Measurements from ENCODE around the gene RPS14. TPM values are rescaled to one million over a fixed set of nuclear protein-coding genes. Genes with fewer than 3 reads are reported as not detected.

The RPS14 gene
- total RNA-seq, 1 experiment from 2014 or later, result 4,447 TPM

DNA sequence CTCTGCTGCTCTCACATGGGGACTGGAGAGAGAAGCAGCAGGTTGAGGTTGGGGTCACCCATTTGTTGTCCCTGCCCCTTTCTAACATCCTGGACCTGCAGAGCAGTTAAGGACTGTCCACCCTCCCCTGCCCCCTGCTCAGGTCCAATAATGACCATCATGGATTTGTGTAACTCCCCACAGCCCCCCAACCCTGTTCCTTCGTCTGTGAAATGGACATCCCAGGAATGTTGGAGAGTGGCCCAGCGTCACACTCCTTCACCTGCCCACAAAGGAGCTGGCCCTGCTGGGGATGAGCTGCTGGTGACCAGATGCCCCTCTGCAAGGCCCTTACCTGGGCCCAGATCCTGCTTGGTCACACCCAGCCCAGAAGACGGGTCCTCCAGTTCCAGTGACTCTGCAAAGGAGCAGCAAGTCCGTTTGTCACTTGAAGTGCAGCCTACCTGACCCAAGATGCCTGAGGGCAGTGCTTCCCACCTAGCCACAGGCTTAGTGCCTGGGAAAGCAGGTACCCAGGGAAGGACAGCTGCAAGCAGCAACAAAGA lies 47.2 kb downstream of the RPS14 start:
- no peak for DNase-seq (ENCODE audit: extremely low read depth, low read depth)

DNA sequence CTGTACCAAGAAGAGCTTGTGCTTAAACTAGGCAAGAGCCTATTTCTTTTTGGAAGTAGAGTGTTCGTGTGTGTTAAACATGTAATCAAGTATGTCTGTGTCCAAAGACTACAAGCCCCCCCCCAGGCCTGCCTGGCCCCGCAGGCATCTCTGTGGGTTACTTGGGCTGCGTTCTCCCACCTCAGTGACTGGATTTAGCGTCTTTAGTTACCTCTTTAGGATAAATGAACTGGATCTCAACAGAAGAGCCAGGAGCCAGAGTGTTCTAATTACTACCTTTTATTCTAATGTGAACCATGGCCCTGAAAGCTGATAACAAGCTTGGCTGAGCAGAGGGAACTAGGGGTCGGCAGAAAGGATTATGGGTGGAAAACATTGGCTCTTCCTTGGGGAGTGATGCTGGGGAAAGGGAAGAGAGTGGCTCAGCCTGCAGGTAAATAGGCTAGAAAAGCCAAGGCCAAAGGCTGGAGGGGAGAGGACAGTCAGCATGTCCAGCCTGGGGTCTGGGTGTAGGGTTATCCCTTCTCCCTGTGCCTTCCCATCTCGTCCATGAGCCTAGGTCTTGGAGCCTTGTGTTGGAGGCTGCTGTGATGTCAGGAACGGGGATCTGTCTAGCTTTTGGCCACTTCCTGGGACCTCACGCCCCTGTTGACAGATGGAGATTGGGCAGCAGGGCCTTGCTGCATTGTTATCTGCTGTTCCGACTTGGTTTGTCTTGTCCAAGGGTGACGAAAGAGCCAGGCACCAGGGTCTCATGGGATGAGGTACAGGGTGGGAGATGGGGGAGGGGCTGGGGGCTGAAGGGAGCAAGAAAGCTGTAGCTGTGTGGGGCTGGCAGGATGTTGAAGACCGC lies 47.9 kb downstream of the RPS14 start:
- no peak for DNase-seq (ENCODE audit: extremely low read depth, low read depth)

DNA sequence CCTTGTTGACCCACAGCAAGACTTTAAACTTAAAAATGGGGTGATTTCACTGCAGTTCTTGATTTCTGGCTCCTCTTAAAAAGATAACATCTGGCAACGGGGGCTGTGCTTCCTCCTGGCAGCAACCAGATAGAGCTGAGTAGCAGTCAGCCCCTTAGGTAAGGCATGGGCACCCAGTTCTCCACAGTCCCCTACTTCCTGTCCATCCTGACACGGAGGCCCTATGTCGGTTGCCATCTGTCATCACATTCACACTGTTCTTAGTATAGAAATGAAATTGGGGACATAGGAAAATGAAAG lies 48.5 kb downstream of the RPS14 start:
- DNase-seq (ENCODE audit: extremely low read depth, low read depth), result no peak

DNA sequence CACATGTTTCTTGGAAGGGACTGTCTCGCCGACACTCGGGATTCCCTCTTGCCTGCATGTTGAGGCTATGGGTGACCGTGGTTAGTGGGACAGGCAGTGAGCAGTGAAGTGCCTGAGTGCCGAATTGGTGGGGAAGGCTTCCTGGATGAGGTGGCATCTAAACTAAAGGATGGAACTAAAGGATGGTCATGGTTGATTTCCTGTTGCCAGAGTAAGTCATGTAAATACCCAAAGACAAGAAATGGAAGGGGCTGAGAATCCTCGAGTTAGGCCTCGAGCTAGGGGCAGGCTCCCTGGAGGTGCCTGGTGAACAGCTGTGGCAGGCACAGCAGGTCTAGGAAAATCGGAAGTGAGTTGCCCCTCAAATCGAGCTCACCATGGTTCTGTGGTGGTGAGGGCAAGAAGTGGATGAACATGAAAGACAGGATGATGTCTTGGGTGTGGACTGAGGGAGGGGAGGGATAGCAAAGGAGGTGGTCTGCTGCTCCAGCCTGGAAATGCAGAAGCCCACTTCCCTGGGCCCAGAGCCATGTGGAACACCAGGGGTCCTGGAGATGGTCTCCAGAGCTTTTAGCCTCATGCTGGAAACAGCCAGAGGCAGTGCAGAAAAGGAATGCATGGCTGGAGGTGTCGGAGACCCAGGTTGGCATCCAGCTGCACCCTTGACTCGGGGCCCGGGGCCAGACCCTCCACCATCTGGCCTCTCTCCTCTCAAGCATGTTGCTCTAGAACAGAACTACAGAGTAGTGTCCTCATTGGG lies 49.0 kb downstream of the RPS14 start:
- no peak for DNase-seq (ENCODE audit: extremely low read depth, low read depth)

DNA sequence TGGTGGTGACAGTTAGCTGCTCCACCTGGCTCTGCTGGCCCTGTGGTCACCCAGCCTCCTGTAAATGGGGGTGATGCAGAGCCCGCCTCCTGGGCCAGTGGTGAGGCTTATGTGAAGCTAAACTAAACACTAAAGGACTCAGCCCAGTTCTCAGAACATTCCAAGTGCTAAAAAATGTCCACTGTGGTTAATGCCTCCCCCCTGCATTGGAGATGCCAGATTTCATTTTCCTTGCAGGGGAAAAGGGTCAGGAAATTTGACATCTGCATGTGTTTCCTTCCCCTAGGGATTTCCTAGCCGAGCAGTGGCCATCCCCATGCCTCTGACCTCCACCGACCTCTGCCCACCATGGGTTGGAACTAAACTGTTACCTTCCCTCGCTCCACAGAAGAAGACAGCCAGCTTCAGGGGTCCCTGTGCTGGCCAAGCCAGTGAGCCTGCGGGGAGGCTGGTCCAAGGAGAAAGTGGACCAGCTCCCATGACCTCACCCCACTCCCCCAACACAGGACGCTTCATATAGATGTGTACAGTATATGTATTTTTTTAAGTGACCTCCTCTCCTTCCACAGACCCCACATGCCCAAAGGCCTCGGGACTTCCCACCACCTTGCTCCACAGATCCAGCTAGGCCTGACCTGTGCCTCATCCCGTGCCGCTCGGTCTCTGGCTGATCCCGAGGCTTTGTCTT lies 49.9 kb downstream of the RPS14 start:
- DNase-seq (ENCODE audit: extremely low read depth, low read depth), result no peak

DNA sequence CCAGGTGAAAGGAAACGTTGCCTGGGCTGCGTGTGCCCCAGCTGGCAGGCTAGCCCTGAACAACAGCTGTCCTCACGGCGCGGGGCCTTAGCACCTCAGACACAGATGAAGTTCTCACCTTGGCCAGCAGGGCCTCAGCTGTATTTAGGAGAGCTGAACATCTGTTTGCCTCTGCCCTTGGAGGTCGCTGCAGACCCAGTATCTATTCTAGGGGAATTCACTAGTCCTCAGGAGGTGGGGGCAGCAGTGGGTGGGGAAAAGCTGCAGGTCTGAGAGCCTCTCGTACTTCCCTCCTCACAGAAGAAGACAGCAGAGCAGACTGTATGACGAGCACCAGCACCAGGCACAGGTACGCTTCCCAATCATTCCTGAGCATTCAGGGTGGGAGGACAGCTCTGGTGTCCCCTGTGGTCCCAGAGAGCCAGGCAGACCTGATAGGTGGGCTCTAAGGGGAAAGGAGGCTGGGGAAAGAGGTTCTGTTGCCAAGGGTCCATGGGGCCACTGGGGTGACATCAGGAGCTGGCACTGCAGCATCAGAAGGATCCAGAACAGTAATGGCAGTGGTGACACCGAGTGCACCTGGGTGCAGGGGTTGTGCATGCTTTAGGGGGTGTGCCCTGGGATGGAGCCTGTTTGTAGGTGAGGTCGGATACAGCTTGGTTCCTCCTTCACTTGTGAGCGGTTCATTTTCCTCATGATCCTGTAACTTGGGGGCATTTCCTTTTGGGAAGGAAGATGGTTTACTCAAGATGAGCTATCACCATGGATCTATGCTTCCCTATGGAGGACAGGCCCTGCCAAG lies 50.6 kb downstream of the RPS14 start:
- DNase-seq (ENCODE audit: extremely low read depth, low read depth), result no peak

DNA sequence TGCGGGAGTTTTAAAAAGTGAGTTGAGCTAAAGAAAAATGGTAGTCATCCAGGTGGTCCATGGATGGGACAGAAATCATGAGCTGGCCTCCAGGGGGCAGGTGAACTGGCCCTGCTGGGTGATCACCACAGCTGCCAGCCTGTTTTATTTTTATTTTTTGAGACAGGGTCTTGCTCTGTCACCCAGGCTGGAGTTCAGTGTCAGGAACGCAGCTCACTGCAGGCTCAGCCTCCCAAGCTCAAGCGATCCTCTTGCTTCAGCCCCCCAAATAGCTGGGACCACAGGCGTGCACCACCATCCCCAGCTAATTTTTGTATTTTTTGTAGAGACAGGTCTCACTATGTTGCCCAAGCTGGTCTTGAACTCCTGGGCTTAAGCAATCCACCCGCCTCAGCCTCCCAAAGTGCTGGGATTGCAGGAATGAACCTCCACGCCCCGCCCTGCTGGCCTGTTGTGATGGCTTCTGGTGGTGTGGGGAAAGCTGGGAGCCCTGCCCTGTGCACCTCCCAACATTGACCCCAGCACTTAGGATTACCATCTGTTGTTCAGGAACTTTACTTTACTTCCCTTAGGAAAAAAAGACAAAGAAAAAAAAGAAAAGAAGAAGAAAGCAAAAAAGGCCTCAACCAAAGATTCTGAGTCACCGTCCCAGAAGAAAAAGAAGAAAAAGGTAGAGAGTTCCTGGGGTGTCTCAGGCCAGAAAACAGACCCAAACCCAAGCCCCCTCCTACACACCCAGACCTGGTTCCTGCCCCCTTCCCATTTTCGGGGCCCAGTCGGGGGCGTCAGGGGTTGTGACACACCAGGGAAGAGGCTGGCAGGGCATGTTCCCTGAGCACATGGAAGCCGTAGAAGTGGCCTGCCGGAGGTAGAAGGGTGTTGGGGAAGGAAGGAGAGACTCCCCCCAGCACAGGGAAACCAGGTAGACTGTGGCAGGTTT lies 51.5 kb downstream of the RPS14 start:
- no peak for DNase-seq (ENCODE audit: extremely low read depth, low read depth)

DNA sequence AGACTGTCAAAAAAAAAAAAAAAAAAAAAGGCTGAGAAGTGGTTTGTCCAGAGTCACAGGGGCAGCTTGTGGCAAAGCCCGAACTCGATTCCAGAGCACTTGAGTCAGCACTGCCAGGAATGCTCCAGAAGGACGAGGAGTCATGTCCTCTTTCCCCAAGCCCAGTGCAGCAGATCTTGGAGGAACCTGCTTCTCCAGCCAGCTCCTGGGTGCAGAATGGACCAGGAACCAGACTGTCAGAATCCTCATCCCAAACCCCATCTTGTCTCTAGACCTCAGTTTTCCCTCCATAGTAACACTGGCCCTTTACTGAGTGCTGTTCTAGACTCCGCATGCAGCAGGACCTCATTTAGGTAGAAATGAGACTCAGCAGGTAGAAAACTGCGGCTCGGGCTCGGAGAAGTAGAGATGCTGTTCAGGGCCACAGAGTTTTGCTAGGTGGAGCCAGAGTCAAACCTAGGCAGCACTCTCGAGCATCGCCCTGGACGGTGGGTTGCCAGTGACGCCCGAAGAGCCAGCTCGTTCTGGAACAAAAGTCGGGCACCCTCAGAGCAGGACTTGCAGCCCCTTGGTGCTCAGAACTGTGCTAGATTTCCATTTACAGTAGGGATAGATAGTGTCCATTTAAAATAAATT lies 52.3 kb downstream of the RPS14 start:
- no peak for DNase-seq (ENCODE audit: extremely low read depth, low read depth)

DNA sequence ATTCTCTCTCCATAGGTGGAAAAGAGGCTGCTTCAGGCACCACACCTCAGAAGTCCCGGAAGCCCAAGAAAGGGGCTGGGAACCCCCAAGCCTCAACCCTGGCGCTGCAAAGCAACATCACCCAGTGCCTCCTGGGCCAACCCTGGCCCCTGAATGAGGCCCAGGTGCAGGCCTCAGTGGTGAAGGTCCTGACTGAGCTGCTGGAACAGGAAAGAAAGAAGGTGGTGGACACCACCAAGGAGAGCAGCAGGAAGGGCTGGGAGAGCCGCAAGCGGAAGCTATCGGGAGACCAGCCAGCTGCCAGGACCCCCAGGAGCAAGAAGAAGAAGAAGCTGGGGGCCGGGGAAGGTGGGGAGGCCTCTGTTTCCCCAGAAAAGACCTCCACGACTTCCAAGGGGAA lies 53.3 kb downstream of the RPS14 start:
- no peak for DNase-seq (ENCODE audit: extremely low read depth, low read depth)

DNA sequence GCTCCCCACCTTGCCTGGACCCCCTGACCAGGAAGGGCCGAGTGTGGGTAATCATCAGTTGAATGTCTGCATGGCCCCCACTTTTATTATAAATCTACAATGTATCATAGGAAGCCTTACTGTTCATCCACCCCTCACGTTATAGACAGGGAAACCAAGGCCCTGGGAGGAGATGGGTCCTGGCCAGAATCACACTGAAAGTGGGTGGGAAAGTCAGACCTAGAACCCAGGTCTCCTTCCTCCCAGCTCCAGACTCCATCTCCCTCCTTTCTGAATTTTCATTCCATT lies 53.9 kb downstream of the RPS14 start:
- no peak for DNase-seq (ENCODE audit: extremely low read depth, low read depth)

DNA sequence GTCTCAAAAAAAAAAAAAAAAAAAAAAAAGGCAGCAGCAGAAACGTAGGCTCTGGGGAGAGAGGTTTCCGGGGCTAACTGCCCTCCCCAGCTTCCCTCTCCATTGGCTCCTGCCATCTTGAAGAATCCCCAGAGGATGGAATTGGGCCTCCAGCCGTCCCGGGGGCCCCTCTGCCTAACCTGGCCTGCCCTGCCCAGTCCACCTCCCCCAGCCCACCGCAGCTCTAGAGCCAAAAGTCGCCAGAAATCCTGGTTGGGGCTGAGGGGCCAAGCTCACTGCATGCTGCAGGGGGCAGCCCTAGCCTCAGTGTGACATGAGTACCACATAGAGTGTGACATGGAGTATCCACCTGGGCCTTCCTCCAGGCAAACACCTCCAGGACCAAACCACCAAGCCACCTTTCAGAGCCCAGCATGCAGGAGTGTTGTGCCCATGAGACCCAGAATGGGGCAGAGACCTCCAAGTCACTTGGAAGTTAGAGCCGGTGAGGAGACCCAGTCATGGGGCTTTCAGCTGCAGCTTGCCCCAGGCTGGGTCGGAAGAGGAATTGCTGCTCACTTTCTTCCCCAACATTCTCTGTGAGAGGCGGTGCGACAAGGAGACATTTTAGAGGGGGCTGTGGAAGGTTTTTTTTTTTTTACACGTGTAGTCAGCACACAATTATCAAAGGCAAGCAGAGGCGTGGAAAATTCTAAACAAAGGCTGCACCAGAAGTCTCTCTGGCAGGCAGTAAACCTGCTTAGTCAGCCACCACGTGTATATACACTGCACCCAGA lies 54.4 kb downstream of the RPS14 start:
- DNase-seq (ENCODE audit: extremely low read depth, low read depth), result no peak

DNA sequence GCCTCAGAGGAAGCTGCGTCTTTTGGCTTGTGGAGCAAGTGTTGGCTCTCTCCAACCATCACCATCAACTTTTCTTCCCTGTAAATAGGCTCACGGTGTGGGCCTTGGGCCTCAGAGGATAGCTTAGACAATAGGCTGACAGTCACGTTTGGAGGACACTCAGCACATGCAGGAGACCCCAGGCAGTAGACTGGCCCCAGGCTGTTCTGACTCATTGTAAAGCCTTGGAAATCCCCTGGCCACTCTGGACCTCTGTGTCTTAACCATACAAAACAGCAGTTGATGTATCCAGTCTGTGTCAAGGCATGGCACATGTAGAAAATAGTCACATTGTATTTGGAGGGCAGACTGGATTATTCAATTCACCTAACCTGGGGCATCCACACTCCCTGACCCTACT lies 55.4 kb downstream of the RPS14 start:
- no peak for DNase-seq (ENCODE audit: extremely low read depth, low read depth)

DNA sequence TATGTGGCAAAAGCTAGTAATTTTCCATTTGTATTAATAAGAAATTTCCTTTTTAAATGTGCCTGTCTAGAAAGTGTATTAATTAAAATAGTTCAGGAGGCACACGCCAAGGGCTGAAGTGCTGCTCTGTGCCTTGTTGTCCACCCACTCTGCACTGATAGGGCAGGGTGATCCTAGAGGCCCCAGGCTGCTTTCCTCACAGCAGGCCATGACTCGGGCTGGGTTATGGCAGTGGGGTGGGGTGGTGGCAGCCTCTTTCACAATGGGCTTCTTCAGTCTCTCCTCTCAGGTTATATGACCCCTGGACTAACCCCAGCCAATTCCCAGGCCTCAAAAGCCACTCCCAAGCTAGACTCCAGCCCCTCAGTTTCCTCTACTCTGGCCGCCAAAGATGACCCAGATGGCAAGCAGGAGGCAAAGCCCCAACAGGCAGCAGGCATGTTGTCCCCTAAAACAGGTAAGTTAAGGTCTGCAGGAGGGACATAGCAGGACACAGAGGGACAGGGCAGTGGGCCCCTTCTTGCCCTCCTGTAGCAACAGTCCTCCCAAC lies 56.4 kb downstream of the RPS14 start:
- no peak for DNase-seq (ENCODE audit: extremely low read depth, low read depth)

DNA sequence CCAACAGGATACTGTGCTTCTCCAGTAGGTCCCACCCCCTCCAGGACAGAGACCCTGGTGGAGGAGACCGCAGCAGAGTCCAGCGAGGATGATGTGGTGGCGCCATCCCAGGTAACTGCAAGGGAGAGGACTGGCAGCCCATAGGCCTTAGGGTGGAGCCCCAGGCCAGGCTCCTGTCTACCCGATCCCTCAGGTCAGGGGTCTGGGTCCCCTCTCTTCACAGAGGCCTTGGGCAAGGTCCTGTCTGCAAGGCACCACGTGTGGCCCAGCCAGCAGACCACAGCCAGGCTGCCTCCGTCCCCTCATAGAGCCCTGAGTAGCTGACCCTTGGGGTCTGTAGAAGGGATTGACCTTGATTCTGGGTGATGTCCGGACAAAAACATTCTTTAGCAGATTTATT lies 56.9 kb downstream of the RPS14 start:
- no peak for DNase-seq (ENCODE audit: extremely low read depth, low read depth)

All from NCI-H460 (cell line).